ENCODE data around the gene FRMD4B.

GRCh38 chr3:69400683-69401082 lies 14.8 kb upstream of the FRMD4B start:
- TF ChIP-seq CTCF (IDR thresholded peaks at IDR 0.05) (no peak), POLR2A (IDR thresholded peaks at IDR 0.05) (no peak)

Measured in lower leg skin (tissue), 3 donors.